NOMO-1 treated with dmso at 0.1 percent for 144 hours (cell line): Measurements from ENCODE around the gene MBTPS1.

ENCODE experiments used
- DNase-seq: peaks from one replicate; lab custom pipeline; 2025; ENCODE audit not compliant: unreplicated experiment; lab: John Stamatoyannopoulos, UW

MBTPS1 gene

GRCh38 chr16:84116720-84117493 lies at the start of gene MBTPS1:
Gene MBTPS1 (minus strand): TSS chr16:84116942. CDS start chr16:84101783, 15,159 bp downstream.
- peak; percentile 94 for DNase-seq

GRCh38 chr16:84165746-84166145 lies 49.0 kb upstream of the MBTPS1 start:
- DNase-seq = no peak

GRCh38 chr16:84161801-84162200 lies 45.1 kb upstream of the MBTPS1 start:
- no peak for DNase-seq

GRCh38 chr16:84161037-84161436 lies 44.3 kb upstream of the MBTPS1 start:
- DNase-seq = no peak

- DNase-seq = no peak
Observed at GRCh38 chr16:84159800-84160199, 43.1 kb upstream of the MBTPS1 start.

GRCh38 chr16:84159007-84159406 lies 42.3 kb upstream of the MBTPS1 start:
- DNase-seq = no peak

- DNase-seq = no peak
Observed at GRCh38 chr16:84156342-84156784, 39.6 kb upstream of the MBTPS1 start.

GRCh38 chr16:84155771-84156170 lies 39.0 kb upstream of the MBTPS1 start:
- DNase-seq = no peak

- no peak for DNase-seq
Observed at GRCh38 chr16:84155226-84155625, 38.5 kb upstream of the MBTPS1 start.

- DNase-seq = no peak
Observed at GRCh38 chr16:84153660-84154214, 37.0 kb upstream of the MBTPS1 start.

- no peak for DNase-seq
Observed at GRCh38 chr16:84150926-84151325, 34.2 kb upstream of the MBTPS1 start.

GRCh38 chr16:84144859-84145639 lies 28.3 kb upstream of the MBTPS1 start, which contains the start of the genes DNAAF1 and HSDL1:
Gene DNAAF1 (plus strand): TSS chr16:84145308. CDS start chr16:84145441, 133 bp downstream.
Gene HSDL1 (minus strand): TSS chr16:84145177. CDS start chr16:84131321, 13,856 bp downstream.
- DNase-seq = peak; percentile 50

- peak; percentile 13 for DNase-seq
Observed at GRCh38 chr16:84144209-84144858, 27.6 kb upstream of the MBTPS1 start.

- no peak for DNase-seq
Observed at GRCh38 chr16:84143784-84144199, 27.1 kb upstream of the MBTPS1 start.

- DNase-seq = no peak
Observed at GRCh38 chr16:84143081-84143480, 26.3 kb upstream of the MBTPS1 start.

- DNase-seq = no peak
Observed at GRCh38 chr16:84141143-84141670, 24.5 kb upstream of the MBTPS1 start.

- DNase-seq = no peak
Observed at GRCh38 chr16:84139628-84140258, 23.0 kb upstream of the MBTPS1 start.

GRCh38 chr16:84138824-84139627 lies 22.3 kb upstream of the MBTPS1 start:
- no peak for DNase-seq

- no peak for DNase-seq
Observed at GRCh38 chr16:84138500-84138823, 21.7 kb upstream of the MBTPS1 start.
